HG02852 (cell line): ENCODE results near the gene TSPAN1.
"Not testable (repeated sequence)": the region's sequence is repeated elsewhere in the genome, so short reads cannot be mapped to it uniquely, and the experiment has no call there.

Experiments
- ATAC-seq: cut with Tn5 transposase; IDR thresholded peaks from one replicate; pipeline ENCODE4 v1.9.1; 2021; ENCODE audit warnings: mild to moderate bottlenecking, moderate library complexity; ENCODE audit not compliant: unreplicated experiment

The TSPAN1 gene

GRCh38 chr1:46211051-46211450, 36.2 kb downstream of the TSPAN1 start:
- ATAC-seq = no peak

GRCh38 chr1:46215504-46215903, 40.6 kb downstream of the TSPAN1 start:
- ATAC-seq = no peak

GRCh38 chr1:46218443-46218842, 43.6 kb downstream of the TSPAN1 start:
- no peak for ATAC-seq

- no peak for ATAC-seq
Measured at GRCh38 chr1:46219551-46220520, 44.9 kb downstream of the TSPAN1 start.

GRCh38 chr1:46220808-46221207, 45.9 kb downstream of the TSPAN1 start:
- ATAC-seq = no peak

GRCh38 chr1:46221749-46222148, 46.9 kb downstream of the TSPAN1 start:
- no peak for ATAC-seq

GRCh38 chr1:46223055-46223454, 48.2 kb downstream of the TSPAN1 start:
- not testable (repeated sequence) for ATAC-seq

- no peak for ATAC-seq
Measured at GRCh38 chr1:46223472-46223943, 48.6 kb downstream of the TSPAN1 start.

- ATAC-seq = no peak
Measured at GRCh38 chr1:46224966-46225365, 50.1 kb downstream of the TSPAN1 start.

GRCh38 chr1:46231231-46231630, 56.3 kb downstream of the TSPAN1 start:
- ATAC-seq = not testable (repeated sequence)
